Ovary (tissue), 3 donors: ENCODE measurements around the gene DPYSL3.

Source experiments
- EP300 ChIP-seq: sonication (generic); formaldehyde crosslinking; IDR thresholded peaks from one replicate; pipeline ENCODE4 v1.6.1; 2017; ENCODE audit warnings: antibody characterized with exemption
- POLR2A ChIP-seq: fragments of 450-650 bp; IDR thresholded peaks from one replicate; pipeline ENCODE4 v1.6.1; 2017; ENCODE audit warnings: antibody characterized with exemption, mild to moderate bottlenecking, moderate library complexity
- TF ChIP-seq, protein P1 (sequence below), 3 donors: fragments of 450-650 bp in 2 of 3; fragments of 200-600 bp in 1 of 3; IDR thresholded peaks; one replicate each; pipeline versions ENCODE4 v1.5.1 to v1.8.0; 2016 to 2022; ENCODE audit warnings: antibody characterized with exemption in 3 of 3, mild to moderate bottlenecking in 1 of 3
- donor health status: DM: no; HTN: no; CAD: no.

DNA sequence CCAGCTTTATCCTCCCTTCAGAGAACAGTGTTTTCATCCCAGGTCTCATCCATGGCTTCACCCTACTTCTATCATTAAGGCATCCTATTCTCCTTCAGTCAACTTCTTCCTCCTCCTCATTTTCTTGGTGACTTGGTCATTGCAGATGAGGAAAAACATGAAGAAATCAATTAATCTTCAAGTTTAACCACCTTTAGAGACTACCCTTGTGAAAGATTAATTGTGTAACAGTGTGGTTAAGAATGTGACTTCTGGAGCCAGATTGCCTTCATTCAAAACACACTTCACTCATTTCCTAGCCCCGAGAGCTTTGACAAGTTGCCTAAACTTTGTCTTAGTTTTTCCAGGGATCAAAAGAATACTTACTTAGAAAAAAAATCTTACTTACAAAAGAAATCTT lies 165.0 kb downstream of the DPYSL3 start:
- TF ChIP-seq, protein P1, sequence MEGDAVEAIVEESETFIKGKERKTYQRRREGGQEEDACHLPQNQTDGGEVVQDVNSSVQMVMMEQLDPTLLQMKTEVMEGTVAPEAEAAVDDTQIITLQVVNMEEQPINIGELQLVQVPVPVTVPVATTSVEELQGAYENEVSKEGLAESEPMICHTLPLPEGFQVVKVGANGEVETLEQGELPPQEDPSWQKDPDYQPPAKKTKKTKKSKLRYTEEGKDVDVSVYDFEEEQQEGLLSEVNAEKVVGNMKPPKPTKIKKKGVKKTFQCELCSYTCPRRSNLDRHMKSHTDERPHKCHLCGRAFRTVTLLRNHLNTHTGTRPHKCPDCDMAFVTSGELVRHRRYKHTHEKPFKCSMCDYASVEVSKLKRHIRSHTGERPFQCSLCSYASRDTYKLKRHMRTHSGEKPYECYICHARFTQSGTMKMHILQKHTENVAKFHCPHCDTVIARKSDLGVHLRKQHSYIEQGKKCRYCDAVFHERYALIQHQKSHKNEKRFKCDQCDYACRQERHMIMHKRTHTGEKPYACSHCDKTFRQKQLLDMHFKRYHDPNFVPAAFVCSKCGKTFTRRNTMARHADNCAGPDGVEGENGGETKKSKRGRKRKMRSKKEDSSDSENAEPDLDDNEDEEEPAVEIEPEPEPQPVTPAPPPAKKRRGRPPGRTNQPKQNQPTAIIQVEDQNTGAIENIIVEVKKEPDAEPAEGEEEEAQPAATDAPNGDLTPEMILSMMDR (IDR thresholded peaks at IDR 0.05): no peak
- TF ChIP-seq POLR2A (no peak), EP300 (no peak)
